GM18517 (cell line): ENCODE results near the gene KIAA0232.
"Not testable (repeated sequence)": the region's sequence is repeated elsewhere in the genome, so short reads cannot be mapped to it uniquely, and the experiment has no call there.

Source experiments
- ATAC-seq: cut with Tn5 transposase; IDR thresholded peaks from one replicate; pipeline ENCODE4 v1.9.1; 2021; ENCODE audit warnings: mild to moderate bottlenecking, moderate library complexity; ENCODE audit not compliant: unreplicated experiment

KIAA0232 gene

DNA sequence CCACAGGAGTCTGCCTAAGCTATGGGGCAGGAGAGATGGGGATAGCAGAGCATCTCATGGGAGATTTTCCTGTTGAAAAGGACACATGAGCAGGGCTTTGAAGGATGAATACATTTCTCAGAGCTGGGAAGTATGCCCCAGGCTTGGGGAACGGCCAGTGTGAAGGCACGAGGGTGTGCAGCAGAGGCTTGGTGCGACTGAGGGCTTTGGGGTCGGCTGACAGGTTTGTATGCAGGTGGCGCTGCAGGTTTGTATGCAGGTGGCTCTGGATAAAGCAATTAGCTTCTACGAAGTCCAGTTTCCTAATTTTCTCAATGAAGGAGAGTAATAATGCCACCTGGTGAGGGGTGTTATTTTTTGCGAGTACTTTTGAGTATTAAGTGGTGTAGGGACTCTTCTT lies 6.8 kb upstream of the KIAA0232 start:
- ATAC-seq, result no peak

DNA sequence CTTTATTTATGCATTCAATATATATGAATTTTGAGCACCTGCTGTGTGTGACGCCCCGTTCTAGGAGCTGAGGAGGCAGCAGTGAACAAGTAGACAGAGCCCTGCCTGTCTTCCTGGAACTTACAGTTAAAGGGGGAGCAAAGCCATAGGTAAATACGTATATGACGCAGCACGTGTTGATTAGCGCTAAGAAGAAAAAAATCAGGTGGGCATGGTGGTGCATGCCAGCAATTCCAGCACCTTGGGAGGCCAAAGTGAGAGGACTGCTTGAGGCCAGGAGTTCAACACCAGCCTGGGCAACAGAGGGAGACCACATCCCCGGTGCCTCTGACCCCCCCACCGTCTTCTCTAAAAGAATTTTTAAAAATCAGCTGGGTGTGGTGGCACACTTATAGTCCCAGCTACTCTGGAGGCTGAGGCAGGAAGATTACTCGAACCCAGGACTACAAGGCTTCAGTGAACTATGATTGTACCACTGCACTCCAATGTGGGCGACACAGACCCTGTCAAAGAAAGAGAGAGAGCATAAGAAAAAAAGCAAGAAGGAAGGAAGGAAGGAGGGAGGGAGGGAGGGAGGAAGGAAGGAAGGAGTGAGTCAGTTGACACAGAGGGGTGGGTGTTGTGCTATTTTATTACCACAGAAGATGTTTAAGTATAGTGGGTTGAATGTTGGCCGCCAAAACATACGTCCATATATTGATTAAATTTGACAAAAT lies 5.4 kb upstream of the KIAA0232 start:
- no peak for ATAC-seq

DNA sequence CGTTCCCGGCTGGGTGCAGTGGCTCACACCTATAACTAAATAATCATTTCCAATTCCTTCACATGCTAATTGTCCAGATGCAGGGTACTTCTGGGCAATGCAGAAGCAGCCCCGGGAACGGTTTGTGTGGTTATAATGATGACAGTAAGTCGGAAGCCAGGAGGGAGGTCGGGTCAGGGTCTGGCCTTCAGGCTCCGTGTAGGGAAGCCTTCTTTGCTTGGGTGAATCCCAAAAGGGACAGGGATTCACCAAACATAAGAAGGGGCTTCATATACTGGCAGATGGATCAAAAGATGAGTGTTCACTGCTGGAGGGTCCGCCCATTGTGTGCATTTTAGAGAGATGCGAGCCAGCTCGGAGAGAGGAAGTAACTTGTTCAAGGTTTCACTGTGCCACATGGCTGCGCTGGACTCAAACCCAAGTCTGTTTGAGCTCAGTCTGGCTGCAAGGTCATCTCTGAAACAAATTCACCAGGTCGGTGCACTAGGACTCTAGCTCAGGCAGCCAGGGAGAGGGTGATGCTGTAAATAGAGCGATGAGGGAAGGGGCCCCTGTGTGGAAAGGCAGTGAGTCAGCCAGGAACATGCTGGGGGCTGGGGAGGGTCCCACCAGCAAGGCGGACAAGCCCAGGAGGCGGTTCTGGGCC lies 4.8 kb upstream of the KIAA0232 start:
- ATAC-seq, result no peak

DNA sequence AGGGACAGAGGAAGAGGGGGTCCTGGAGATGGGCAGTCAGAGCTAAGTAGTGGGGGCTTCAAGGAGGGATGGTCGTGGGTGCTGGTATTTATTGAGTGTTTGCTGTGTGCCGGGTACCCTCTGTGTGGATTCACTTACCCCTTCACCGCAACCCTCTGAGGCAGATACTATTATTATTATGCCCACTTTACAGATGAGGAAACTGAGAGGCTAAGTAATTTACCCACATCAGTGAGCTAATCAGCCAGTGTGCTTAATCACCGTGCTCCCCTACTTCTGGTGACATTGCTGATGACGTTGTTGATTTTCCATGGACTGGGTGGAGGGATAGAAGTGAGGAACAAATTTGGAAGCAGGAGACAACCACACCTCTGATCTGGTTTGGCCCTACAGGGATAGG lies 4.1 kb upstream of the KIAA0232 start:
- no peak for ATAC-seq

- ATAC-seq, result no peak
These were observed 2.6 kb upstream of the KIAA0232 start for GRCh38 chr4:6779667-6780565.

- no peak for ATAC-seq
These were observed 1.4 kb upstream of the KIAA0232 start for GRCh38 chr4:6781113-6781512.

DNA sequence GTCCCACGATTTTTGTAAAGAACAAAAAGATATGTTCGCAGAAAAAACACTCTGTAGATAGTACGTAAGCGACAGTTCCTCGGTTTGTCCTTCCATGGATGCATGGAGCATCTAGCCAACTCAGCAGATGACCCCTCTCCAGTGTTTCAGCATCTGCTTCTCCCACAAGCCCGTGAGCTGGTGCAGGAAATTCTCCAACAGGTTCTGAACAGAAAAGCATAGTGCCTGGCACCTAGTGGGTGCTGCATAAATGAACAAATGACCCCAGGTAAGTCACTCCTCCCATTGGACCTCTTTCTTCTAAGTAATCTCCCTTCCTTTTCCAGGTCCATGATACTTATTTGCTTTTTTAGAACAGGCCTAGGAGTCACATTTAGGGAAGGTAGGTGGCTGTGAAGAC lies 966 bp upstream of the KIAA0232 start:
- ATAC-seq, result no peak

GRCh38 chr4:6782846-6783110 lies 251 bp downstream of the KIAA0232 start:
- ATAC-seq, result no peak

GRCh38 chr4:6783111-6783981 lies 819 bp downstream of the KIAA0232 start:
- peak; percentile 78 for ATAC-seq

GRCh38 chr4:6785572-6785925 lies 3.0 kb downstream of the KIAA0232 start:
- ATAC-seq, result no peak

DNA sequence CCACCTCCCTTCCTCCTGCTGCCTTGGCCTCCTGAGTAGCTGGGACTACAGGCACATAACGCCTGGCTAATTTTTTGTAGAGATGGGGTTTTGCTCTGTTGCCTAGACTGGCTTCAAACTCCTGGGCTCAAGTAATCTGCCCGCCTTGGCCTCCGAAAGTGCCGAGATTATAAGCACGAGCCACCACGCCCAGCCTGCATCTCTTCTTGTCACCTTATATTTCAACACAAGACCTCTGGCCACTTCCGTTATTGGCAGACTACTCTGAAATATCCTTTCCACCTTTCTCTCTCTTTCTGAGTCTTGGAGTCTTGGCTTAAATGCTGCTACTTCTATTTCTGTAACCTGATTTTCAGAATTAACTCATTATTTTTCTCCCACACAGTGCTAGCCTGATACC lies 5.6 kb downstream of the KIAA0232 start:
- no peak for ATAC-seq

- not testable (repeated sequence) for ATAC-seq
These were observed 8.7 kb downstream of the KIAA0232 start for GRCh38 chr4:6791245-6791644.

DNA sequence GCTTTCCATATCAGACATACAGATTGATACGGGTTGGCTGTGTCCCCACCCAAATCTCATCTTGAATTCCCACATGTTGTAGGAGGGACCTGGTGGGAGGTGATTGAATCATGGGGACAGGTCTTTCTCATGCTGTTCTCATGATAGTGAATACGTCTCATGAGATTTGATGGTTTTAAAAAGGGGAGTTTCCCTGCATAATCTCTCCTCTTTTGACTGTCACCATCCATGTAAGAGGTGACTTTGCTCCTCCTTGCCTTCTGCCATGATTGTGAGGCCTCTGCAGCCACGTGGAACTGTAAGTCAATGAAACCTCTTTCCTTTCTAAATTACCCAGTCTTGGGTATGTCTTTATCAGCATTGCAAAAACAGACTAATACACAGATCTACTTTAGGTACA lies 9.3 kb downstream of the KIAA0232 start:
- not testable (repeated sequence) for ATAC-seq

GRCh38 chr4:6794189-6794588 lies 11.7 kb downstream of the KIAA0232 start:
- ATAC-seq, result no peak

DNA sequence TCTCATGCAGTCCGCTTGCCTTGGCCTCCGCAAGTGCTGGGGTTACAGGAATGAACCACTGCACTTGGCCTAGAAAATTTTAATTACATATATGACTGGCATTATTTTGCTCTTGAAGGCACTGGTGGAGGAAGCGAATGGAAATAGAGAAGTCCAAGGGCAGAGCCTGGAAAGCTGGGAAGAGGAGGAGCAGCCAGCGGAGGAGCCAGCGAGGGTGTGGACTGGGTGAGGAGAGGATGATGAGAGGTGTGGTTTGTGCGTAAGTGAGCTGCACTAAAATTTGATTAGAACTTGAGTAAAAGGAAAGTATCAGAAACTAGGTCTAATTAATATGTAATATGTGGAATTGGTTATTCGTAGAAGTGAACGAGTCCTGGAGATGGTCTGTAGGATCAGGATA lies 13.3 kb downstream of the KIAA0232 start:
- ATAC-seq, result no peak

DNA sequence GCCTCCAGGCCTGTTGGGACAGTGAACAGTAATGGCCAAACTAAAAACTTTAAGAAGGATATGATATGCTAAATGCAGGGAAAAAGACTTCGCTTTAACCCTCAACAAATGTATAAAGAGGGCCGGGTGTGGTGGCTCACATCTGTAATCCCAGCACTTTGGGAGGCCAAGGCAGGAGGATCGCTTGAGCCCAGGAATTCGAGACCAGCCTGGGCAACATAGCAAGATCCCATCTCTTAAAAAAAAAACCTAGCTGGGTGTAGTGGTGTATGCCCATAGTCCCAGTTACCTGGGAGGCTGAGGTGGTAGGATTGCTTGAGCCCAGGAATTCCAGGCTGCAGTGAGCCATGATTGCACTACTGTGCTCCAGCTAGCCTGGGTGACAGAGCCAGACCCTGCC lies 14.8 kb downstream of the KIAA0232 start:
- not testable (repeated sequence) for ATAC-seq

DNA sequence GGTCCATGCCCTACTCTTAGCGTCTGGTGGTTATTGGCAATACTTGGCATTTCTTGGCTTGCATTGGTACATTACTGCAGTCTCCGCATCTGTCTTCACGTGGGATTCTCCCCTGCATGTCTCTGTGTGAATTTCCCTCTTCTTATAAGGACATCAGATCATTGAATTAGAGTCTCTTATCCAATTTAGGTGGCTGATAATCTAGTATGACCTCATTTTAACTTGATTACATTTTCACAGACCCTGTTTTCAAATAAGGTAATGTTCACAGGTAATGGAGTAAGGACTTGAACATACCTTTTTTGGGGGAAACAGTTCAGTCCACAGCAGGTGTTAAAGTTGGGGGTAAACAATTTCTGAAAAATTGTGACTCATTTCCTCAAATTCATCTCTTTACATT lies 16.6 kb downstream of the KIAA0232 start:
- no peak for ATAC-seq

DNA sequence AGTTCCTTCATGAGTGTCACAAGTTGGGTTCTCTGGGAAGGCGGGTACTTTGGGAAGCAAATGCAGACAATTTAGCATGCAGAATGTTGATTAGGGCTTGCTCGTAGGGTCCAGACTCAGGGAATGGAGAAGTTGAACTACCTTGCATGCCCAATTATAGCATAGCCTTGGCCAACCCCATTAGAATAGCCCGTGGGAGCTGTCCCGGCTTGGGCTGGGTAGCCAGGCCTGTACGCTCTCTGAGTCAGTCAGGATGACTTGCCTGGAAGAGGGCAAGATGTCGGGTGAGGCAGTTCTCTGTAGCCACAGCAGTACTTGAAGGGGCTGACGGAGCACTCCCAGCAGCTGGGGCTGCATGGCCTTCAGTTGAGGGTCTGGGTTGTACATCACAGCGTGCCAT lies 19.5 kb downstream of the KIAA0232 start:
- ATAC-seq, result no peak

DNA sequence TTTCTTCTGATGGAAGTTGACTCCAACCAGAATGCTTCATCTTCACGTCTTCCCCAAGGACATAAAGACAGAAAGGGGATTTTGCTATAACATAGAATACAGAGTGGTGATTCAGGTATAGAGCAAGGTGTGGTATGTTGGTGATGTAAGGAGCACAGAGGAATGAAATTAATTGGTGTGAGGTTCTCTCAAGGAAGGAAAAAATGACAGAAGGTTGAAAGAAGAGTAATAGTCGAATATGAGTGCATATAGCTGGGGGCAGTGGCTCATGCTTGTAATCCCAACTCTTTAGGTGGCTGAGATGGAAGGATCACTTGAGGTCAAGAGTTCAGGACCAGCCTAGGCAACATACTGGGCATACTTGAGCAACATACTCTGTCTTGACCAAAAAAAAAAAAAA lies 20.1 kb downstream of the KIAA0232 start:
- no peak for ATAC-seq

GRCh38 chr4:6803246-6803645 lies 20.7 kb downstream of the KIAA0232 start:
- no peak for ATAC-seq

DNA sequence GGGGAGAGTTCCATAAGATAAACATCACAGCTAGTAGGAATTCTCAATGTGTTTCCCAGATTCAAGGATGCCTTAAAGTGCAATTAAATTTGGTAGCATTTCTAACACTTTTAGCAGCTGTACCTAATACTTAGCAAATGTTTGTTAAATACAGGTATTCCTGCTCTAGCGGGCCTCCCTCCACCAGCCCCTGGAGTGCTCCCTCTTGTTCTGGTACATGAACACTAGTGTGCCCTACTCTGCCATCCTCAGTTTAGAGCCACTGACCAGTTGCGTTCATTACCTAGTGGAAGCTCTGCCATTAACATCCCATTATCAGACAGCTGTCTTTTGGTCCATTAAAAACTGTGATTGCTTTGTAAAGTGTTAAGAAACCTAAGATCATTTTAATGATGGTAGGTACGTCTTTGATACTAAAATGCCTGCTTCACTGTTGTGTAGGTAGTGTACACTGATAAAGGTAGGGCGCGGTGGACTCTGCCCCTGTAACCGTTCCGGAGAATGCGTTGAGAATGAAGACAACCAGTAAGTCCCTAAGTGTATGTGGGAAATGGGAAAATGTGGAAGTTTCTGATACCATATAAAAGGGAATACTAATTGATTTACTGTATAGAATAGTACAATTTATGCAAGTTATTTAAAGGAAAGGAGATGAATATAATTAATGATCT lies 21.7 kb downstream of the KIAA0232 start:
- no peak for ATAC-seq
